H1 (cell line): ENCODE results near the gene NXN. TPM values are rescaled to one million over a fixed set of nuclear protein-coding genes. Genes with fewer than 3 reads are reported as not detected.
A peak's percentile ranks its signal among the peaks of the same experiment; 100 is the strongest.

ENCODE experiments used
- CHD7 ChIP-seq: fragments of 300-600 bp; sonication (generic); IDR thresholded peaks from 2 replicates; pipeline ENCODE4 v1.7.1; 2012; ENCODE audit warnings: low read length, moderate library complexity, mild to moderate bottlenecking, inconsistent platforms; ENCODE audit not compliant: insufficient replicate concordance
- CREB1 ChIP-seq: IDR thresholded peaks from 2 replicates; pipeline ENCODE4 v1.6.1; 2012; ENCODE audit warnings: inconsistent platforms
- polyA plus RNA-seq, 7 experiments: library from polyadenylated mRNA; depleted of rRNA in 3 of 7; stranded (reverse) in 5 of 7; unstranded in 2 of 7; fragments of >200 nt in 5 of 7; fragments of 200-250 nt in 2 of 7; gene quantifications; 1 replicate in 5 of 7; 2 replicates in 1 of 7; 4 replicates in 1 of 7; pipeline versions ENCODE4 v1.2.1 to v1.2.3, GENCODE V29; 2011 to 2013; ENCODE audit warnings: missing spikeins in 2 of 7, mixed read lengths in 2 of 7
- total RNA-seq: library from RNA; stranded (reverse); fragmentation: NEBNext Ultra II Directional; extraction: Animal tissue kit (Norgen Biotek cat#: 25700); gene quantifications from 2 replicates; pipeline ENCODE4 v1.2.1, GENCODE V29; 2021

The NXN gene
- total and polyA plus RNA-seq, 2 of the 8 experiments (the other 6 are each of a cell fraction or from before 2014, with no cell fraction given), result 94.1 to 107 TPM

- no peak for TF ChIP-seq CHD7
- TF ChIP-seq CREB1, result peak; percentile 77
Observed at GRCh38 chr17:915538-916201, 63.9 kb downstream of the NXN start (continued).
